Prostate gland (tissue), 2 donors: ENCODE results near the gene ST7. TPM values are rescaled to one million over a fixed set of nuclear protein-coding genes. Genes with fewer than 3 reads are reported as not detected.

Source experiments
- DNase-seq: peaks from one replicate; pipeline ENCODE4 v3.0.0-alpha.2; 2019; ENCODE audit warnings: low spot score
- H3K27ac ChIP-seq, 2 donors: fragments of 200-600 bp; sonication (generic); 2 replicates each; pipeline ENCODE4 v1.5.1; 2017 to 2019
- H3K27me3 ChIP-seq: fragments of 200-600 bp; sonication (generic); replicated peaks from 2 replicates; pipeline ENCODE4 v1.5.1; 2019; ENCODE audit not compliant: insufficient read depth
- H3K36me3 ChIP-seq, 2 donors: fragments of 200-600 bp; sonication (generic); 1 replicate in 1 of 2; 2 replicates in 1 of 2; pipeline versions ENCODE4 v1.5.1 to v1.8.1; 2017 to 2019
- H3K4me1 ChIP-seq: fragments of 200-600 bp; sonication (generic); replicated peaks from 2 replicates; pipeline ENCODE4 v1.5.1; 2019
- H3K4me3 ChIP-seq, 2 donors: fragments of 200-600 bp; sonication (generic); 2 replicates each; pipeline ENCODE4 v1.5.1; 2017 to 2019
- H3K9me3 ChIP-seq: fragments of 200-600 bp; sonication (generic); 2 replicates; pipeline ENCODE4 v1.5.1; 2017
- CTCF ChIP-seq, 4 experiments: fragments of 200-600 bp in 2 of 4; fragments of 450-650 bp in 2 of 4; sonication (generic) in 2 of 4; IDR thresholded peaks; 1 replicate in 3 of 4; 2 replicates in 1 of 4; pipeline ENCODE4 v1.5.1; 2016 to 2019; ENCODE audit warnings: antibody characterized with exemption in 4 of 4, mild to moderate bottlenecking in 2 of 4, moderate library complexity in 2 of 4
- POLR2A ChIP-seq: fragments of 450-650 bp; IDR thresholded peaks from one replicate; pipeline ENCODE4 v1.6.1; 2016; ENCODE audit warnings: antibody characterized with exemption, mild to moderate bottlenecking
- POLR2AphosphoS5 ChIP-seq: sonication (generic); formaldehyde crosslinking; IDR thresholded peaks from one replicate; pipeline ENCODE4 v1.6.1; 2017; ENCODE audit warnings: antibody characterized with exemption
- WGBS: methylation state at CpG from one replicate; pipeline ENCODE4 v1.1.5; 2018; 5-methylcytosine and 5-hydroxymethylcytosine counted together
- intact Hi-C: fragments of 100-400 bp; cut with DNase I; formaldehyde crosslinking; loops from one replicate; pipeline ENCODE4 v1.14.2; 2022
- total RNA-seq, 2 donors: library from RNA; depleted of rRNA; stranded (reverse); fragments of >200 nt; gene quantifications; one replicate each; pipeline ENCODE4 v1.1.0, GENCODE V29; 2016

Gene ST7
- total RNA-seq, 2 donors from 2014 or later: 18.7 to 27.5 TPM

GRCh38 chr7:117183729-117184128 lies 230.4 kb downstream of the ST7 start:
- H3K27ac ChIP-seq: no peak overlapping the region

GRCh38 chr7:117184367-117184766 lies 231.1 kb downstream of the ST7 start:
- no peak for DNase-seq
- Histone ChIP-seq H3K4me1 (no peaks in the 10 kb centered on the region), H3K4me3 (no peak overlapping the region), H3K27me3 (no peaks in the 10 kb centered on the region), H3K27ac (no peak overlapping the region), H3K36me3 (no peaks in the 10 kb centered on the region), H3K9me3 (no peaks in the 10 kb centered on the region)
- 96% methylated on average over 2 of the region's 2 CpGs for WGBS
- intact Hi-C loops: no loop called here
- no peak for TF ChIP-seq POLR2AphosphoS5
- TF ChIP-seq POLR2A: no peak
- TF ChIP-seq CTCF (IDR thresholded peaks at IDR 0.05): no peak

More at GRCh38 chr7:117183729-117184128, 230.4 kb downstream of the ST7 start:
- TF ChIP-seq POLR2AphosphoS5 (no peak), POLR2A (no peak), CTCF (IDR thresholded peaks at IDR 0.05) (no peak)
- Histone ChIP-seq H3K27me3 (no peaks in the 10 kb centered on the region), H3K4me3 (no peak overlapping the region), H3K36me3 (no peaks in the 10 kb centered on the region), H3K4me1 (no peaks in the 10 kb centered on the region), H3K9me3 (no peaks in the 10 kb centered on the region)
- 100% methylated on average over 2 of the region's 2 CpGs for WGBS
- DNase-seq: no peak
- intact Hi-C loops: no loop called here

GRCh38 chr7:117185124-117185523 lies 231.8 kb downstream of the ST7 start:
- TF ChIP-seq CTCF (IDR thresholded peaks at IDR 0.05): no peak
- TF ChIP-seq POLR2AphosphoS5: no peak
- no peak for TF ChIP-seq POLR2A
- Histone ChIP-seq H3K27ac (no peak overlapping the region), H3K4me3 (no peak overlapping the region), H3K27me3 (no peaks in the 10 kb centered on the region), H3K9me3 (no peaks in the 10 kb centered on the region), H3K36me3 (no peaks in the 10 kb centered on the region), H3K4me1 (no peaks in the 10 kb centered on the region)
- WGBS: 94% methylated on average over 3 of the region's 3 CpGs
- DNase-seq: no peak
- intact Hi-C loops: no loop called here

GRCh38 chr7:117186218-117187010 lies 233.1 kb downstream of the ST7 start:
- intact Hi-C loops: no loop called here
- WGBS: 96% methylated on average over 7 of the region's 7 CpGs
- Histone ChIP-seq H3K4me3 (no peak overlapping the region), H3K9me3 (no peaks in the 10 kb centered on the region), H3K27ac (no peak overlapping the region), H3K27me3 (no peaks in the 10 kb centered on the region), H3K36me3 (no peaks in the 10 kb centered on the region), H3K4me1 (no peaks in the 10 kb centered on the region)
- TF ChIP-seq POLR2AphosphoS5 (no peak), CTCF (IDR thresholded peaks at IDR 0.05) (no peak), POLR2A (no peak)
- DNase-seq: no peak

- H3K4me1 ChIP-seq: no peaks in the 10 kb centered on the region
- no peak for DNase-seq
- H3K4me3 ChIP-seq: no peak overlapping the region
- no peaks in the 10 kb centered on the region for H3K36me3 ChIP-seq
- H3K27me3 ChIP-seq: no peaks in the 10 kb centered on the region
- H3K27ac ChIP-seq: no peak overlapping the region
- intact Hi-C loops: no loop called here
- no peak for TF ChIP-seq POLR2AphosphoS5
- no peak for TF ChIP-seq POLR2A
- no peak for TF ChIP-seq CTCF (IDR thresholded peaks at IDR 0.05)
- H3K9me3 ChIP-seq: no peaks in the 10 kb centered on the region
Measured at GRCh38 chr7:117188376-117188775, 235.1 kb downstream of the ST7 start.
